Fibroblast of gingiva (primary cell): ENCODE measurements around the gene ST6GALNAC6.
"Not testable (repeated sequence)": the region's sequence is repeated elsewhere in the genome, so short reads cannot be mapped to it uniquely, and the experiment has no call there.

ENCODE experiments used
- DNase-seq: peaks from one replicate; pipeline ENCODE4 v3.0.0-alpha.2; 2011; ENCODE audit warnings: low read depth

The ST6GALNAC6 gene

GRCh38 chr9:127854960-127855359 lies 44.4 kb downstream of the ST6GALNAC6 start:
- no peak for DNase-seq

- peak; percentile 67 for DNase-seq
These were observed 45.1 kb downstream of the ST6GALNAC6 start, which contains the start of gene ENG for GRCh38 chr9:127854184-127854806. Gene ENG (minus strand): TSS chr9:127854658. CDS start chr9:127854355, 303 bp downstream.

GRCh38 chr9:127853312-127854183 lies 45.9 kb downstream of the ST6GALNAC6 start:
- peak; percentile 52 for DNase-seq

GRCh38 chr9:127852829-127853228 lies 46.6 kb downstream of the ST6GALNAC6 start:
- DNase-seq: no peak

- no peak for DNase-seq
These were observed 49.0 kb downstream of the ST6GALNAC6 start for GRCh38 chr9:127850286-127850830.

- DNase-seq: no peak
These were observed 50.5 kb downstream of the ST6GALNAC6 start for GRCh38 chr9:127848756-127849504.

GRCh38 chr9:127847833-127848755 lies 51.3 kb downstream of the ST6GALNAC6 start:
- DNase-seq: no peak

- DNase-seq: peak; percentile 17
These were observed 52.3 kb downstream of the ST6GALNAC6 start for GRCh38 chr9:127847178-127847510.

GRCh38 chr9:127846443-127847177 lies 52.8 kb downstream of the ST6GALNAC6 start:
- DNase-seq: no peak

GRCh38 chr9:127845619-127846018 lies 53.8 kb downstream of the ST6GALNAC6 start:
- DNase-seq: not testable (repeated sequence)

- no peak for DNase-seq
These were observed 54.5 kb downstream of the ST6GALNAC6 start for GRCh38 chr9:127844821-127845359.

- no peak for DNase-seq
These were observed 58.1 kb downstream of the ST6GALNAC6 start for GRCh38 chr9:127841087-127841835.

- DNase-seq: peak; percentile 99
These were observed 60.9 kb downstream of the ST6GALNAC6 start for GRCh38 chr9:127838375-127839078.

- no peak for DNase-seq
These were observed 62.1 kb downstream of the ST6GALNAC6 start for GRCh38 chr9:127837346-127837745.

- DNase-seq: not testable (repeated sequence)
These were observed 62.8 kb downstream of the ST6GALNAC6 start for GRCh38 chr9:127836561-127836960.

- peak; percentile 74 for DNase-seq
These were observed 63.3 kb downstream of the ST6GALNAC6 start for GRCh38 chr9:127835991-127836516.
